Activated naive CD4-positive, alpha-beta T cell treated with anti-CD3 and anti-CD28 coated beads, Interleukin-2, amount 50 U/mL, for 72 hours (primary cell): Measurements from ENCODE around the gene CXorf58. TPM values are rescaled to one million over a fixed set of nuclear protein-coding genes. Genes with fewer than 3 reads are reported as not detected.

Experiments used
- ATAC-seq, 2 donors: fragments of 150-1000 bp; cut with Tn5 transposase; 2 replicates each; pipeline ENCODE4 v1.10.0; 2021; ENCODE audit warnings: mild to moderate bottlenecking in 2 of 2, moderate library complexity in 2 of 2
- DNase-seq, 2 donors: peaks; one replicate each; pipeline ENCODE4 v3.0.0; 2021 to 2022; ENCODE audit warnings: low spot score in 2 of 2
- H3K27ac Mint-ChIP-seq, 2 donors: one replicate each; pipeline ENCODE4 v1.8.0; 2022; ENCODE audit warnings: mild to moderate bottlenecking in 2 of 2, mixed read lengths in 2 of 2
- H3K36me3 Mint-ChIP-seq, 2 donors: one replicate each; pipeline ENCODE4 v1.8.0; 2022; ENCODE audit warnings: mixed read lengths in 2 of 2
- H3K9me3 Mint-ChIP-seq, 2 donors: one replicate each; pipeline ENCODE4 v1.8.0; 2022; ENCODE audit warnings: mixed read lengths in 2 of 2
- total RNA-seq, 2 donors: library from RNA; stranded (reverse); gene quantifications; one replicate each; pipeline ENCODE4 v1.2.3, GENCODE V29; 2022

CXorf58 gene
- total RNA-seq, 2 donors from 2014 or later: 0.37 TPM; not detected in 1

DNA sequence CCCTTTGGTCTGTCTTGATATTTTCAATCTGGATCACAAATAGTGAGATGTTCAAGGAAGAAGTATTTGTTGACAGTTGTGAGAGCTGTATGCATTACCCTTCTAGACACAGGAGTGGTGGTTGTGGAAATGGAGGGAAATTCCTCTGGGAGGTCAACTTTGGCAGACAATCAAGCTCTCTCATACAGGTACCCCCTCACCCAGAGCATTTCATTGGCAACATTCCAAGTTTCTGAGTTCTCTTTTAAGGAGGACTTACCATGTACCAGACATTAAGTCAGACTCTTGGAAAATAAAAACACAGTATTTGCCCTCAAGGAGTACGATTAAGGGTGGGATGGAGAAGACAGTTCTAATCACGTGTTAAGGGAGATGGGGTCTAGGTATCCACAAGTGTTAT is 73.9 kb downstream of the CXorf58 start:
- Mint-ChIP-seq H3K9me3 (no peaks in the 10 kb centered on the region), H3K27ac (no peak overlapping the region), H3K36me3 (peaks cover 6 to 7% of the 10 kb centered on the region in 2 donors)
- ATAC-seq (no peak), DNase-seq (no peak)

DNA sequence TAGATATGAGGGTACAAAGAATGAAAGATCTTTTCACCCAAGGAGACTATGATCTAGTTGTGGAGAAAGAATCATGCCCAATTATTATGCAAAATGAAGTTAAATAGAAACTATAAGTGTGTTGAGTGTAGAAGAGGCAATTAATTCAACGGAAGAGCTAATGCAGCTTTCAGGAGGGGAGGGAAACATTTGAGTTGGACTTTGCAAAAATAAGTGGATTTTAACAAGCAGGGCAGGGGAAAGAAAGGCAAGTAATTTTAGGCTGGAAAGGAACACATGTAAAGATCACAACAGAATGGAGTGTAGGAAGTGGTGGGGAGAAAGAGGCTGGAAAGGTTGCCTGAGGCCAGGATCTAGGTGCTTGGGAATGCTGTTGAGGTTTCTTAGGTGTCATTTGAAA is 75.1 kb downstream of the CXorf58 start:
- DNase-seq: no peak
- ATAC-seq: no peak
- peaks cover 6 to 7% of the 10 kb centered on the region in 2 donors for H3K36me3 Mint-ChIP-seq
- H3K9me3 Mint-ChIP-seq: no peaks in the 10 kb centered on the region
- H3K27ac Mint-ChIP-seq: no peak overlapping the region

Other genes starting within 250 kb of the CXorf58 start
- gene PRDX4, start 240.5 kb upstream of the CXorf58 start, total RNA-seq: 10 to 100 TPM; 42.6 to 48.2 TPM
- gene ACOT9, start 164.7 kb upstream of the CXorf58 start, total RNA-seq: 10 to 100 TPM; 33.6 to 56.3 TPM
- gene SAT1, start 124.8 kb upstream of the CXorf58 start, total RNA-seq: 100 to 1,000 TPM; 160 to 466 TPM
- gene APOO, start 68 bp upstream of the CXorf58 start, total RNA-seq: 10 to 100 TPM; 20.6 to 28.4 TPM
- 10 to 100 TPM; 11.8 to 31.6 TPM for gene KLHL15, start 119.2 kb downstream of the CXorf58 start, total RNA-seq
- 100 to 1,000 TPM; 232 to 306 TPM for gene EIF2S3, start 146.9 kb downstream of the CXorf58 start, total RNA-seq
- 10 to 100 TPM; 31.7 to 44.8 TPM for gene ZFX, start 241.7 kb downstream of the CXorf58 start, total RNA-seq